Measurements from ENCODE around the gene IGF2BP2. TPM values are rescaled to one million over a fixed set of nuclear protein-coding genes. Genes with fewer than 3 reads are reported as not detected.
A peak's percentile ranks its signal among the peaks of the same experiment; 100 is the strongest.

IGF2BP2 gene
- total RNA-seq, 1 donor from 2014 or later = 2.9 TPM

DNA sequence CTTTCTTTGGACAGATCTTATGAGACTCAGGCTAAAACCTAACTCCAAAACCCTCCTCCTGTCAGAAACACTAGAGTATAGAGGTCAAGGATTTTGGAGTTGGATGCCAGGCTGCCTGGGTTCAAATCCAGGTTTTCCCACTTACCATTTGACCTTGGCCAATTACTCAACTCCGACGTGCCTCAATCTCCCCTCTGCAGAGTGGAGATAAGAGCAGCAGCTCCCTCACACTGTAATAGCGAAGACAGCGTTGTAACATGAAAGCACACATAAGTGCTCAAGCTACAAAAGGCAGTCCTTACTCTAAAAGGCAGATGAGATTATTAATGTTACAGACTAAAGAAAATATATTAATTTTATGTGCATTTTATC, 90.1 kb downstream of the IGF2BP2 start:
- intact Hi-C loops (cut with DNase I) = no loop called here
- DNase-seq (ENCODE audit: low spot score in 2 of 2) = no peak
- Histone ChIP-seq H3K4me3 (no peak overlapping the region), H3K4me1 (no peaks in the 10 kb centered on the region), H3K27ac (no peak overlapping the region), H3K27me3 (no peaks in the 10 kb centered on the region), H3K36me3 (no peaks in the 10 kb centered on the region), H3K9me3 (no peaks in the 10 kb centered on the region)
- no peak for TF ChIP-seq CTCF (IDR thresholded peaks at IDR 0.05)

- intact Hi-C loops (cut with DNase I) = no loop called here
- Histone ChIP-seq H3K36me3 (no peaks in the 10 kb centered on the region), H3K27ac (no peak overlapping the region), H3K4me3 (no peak overlapping the region), H3K9me3 (no peaks in the 10 kb centered on the region), H3K4me1 (no peaks in the 10 kb centered on the region), H3K27me3 (no peaks in the 10 kb centered on the region)
- peak in 1 of 3 experiments; percentile 28 for TF ChIP-seq CTCF (IDR thresholded peaks at IDR 0.05)
- no peak for DNase-seq (ENCODE audit: low spot score in 2 of 2)
Observed at GRCh38 chr3:185733980-185734724, 90.7 kb downstream of the IGF2BP2 start.

GRCh38 chr3:185732782-185733181, 92.1 kb downstream of the IGF2BP2 start:
- no peaks in the 10 kb centered on the region for H3K36me3 ChIP-seq
- no peak for DNase-seq (ENCODE audit: low spot score in 2 of 2)
- intact Hi-C loops (cut with DNase I) = no loop called here
- no peak overlapping the region for H3K27ac ChIP-seq
- H3K27me3 ChIP-seq = no peaks in the 10 kb centered on the region
- no peaks in the 10 kb centered on the region for H3K4me1 ChIP-seq
- H3K9me3 ChIP-seq = no peaks in the 10 kb centered on the region
- no peak for TF ChIP-seq CTCF (IDR thresholded peaks at IDR 0.05)
- H3K4me3 ChIP-seq = no peak overlapping the region

- Histone ChIP-seq H3K27me3 (no peaks in the 10 kb centered on the region), H3K4me1 (no peaks in the 10 kb centered on the region), H3K36me3 (no peaks in the 10 kb centered on the region), H3K9me3 (no peaks in the 10 kb centered on the region), H3K27ac (no peak overlapping the region), H3K4me3 (no peak overlapping the region)
- intact Hi-C loops (cut with DNase I) = no loop called here
- no peak for TF ChIP-seq CTCF (IDR thresholded peaks at IDR 0.05)
- no peak for DNase-seq (ENCODE audit: low spot score in 2 of 2)
Observed at GRCh38 chr3:185730550-185730949, 94.3 kb downstream of the IGF2BP2 start.

GRCh38 chr3:185729337-185730055, 95.3 kb downstream of the IGF2BP2 start:
- Histone ChIP-seq H3K4me1 (no peaks in the 10 kb centered on the region), H3K9me3 (no peaks in the 10 kb centered on the region), H3K27me3 (no peaks in the 10 kb centered on the region), H3K27ac (no peak overlapping the region), H3K4me3 (no peak overlapping the region), H3K36me3 (no peaks in the 10 kb centered on the region)
- intact Hi-C loops (cut with DNase I) = no loop called here
- no peak for TF ChIP-seq CTCF (IDR thresholded peaks at IDR 0.05)
- DNase-seq (ENCODE audit: low spot score in 2 of 2) = no peak
